H1 (cell line): ENCODE results near the gene CASP12. TPM values are rescaled to one million over a fixed set of nuclear protein-coding genes. Genes with fewer than 3 reads are reported as not detected.

Source experiments
- ATF2 ChIP-seq: IDR thresholded peaks from 2 replicates; pipeline ENCODE4 v1.6.1; 2012; ENCODE audit warnings: low read length, inconsistent platforms
- CHD2 ChIP-seq: IDR thresholded peaks from 2 replicates; pipeline ENCODE4 v1.6.1; 2012; ENCODE audit warnings: low read length, improper control_type of control experiment
- EGR1 ChIP-seq: IDR thresholded peaks from 2 replicates; pipeline ENCODE4 v1.6.1; 2011; ENCODE audit warnings: low read depth, low read length, borderline replicate concordance
- EZH2 ChIP-seq: fragments of 200-600 bp; sonication (generic); IDR thresholded peaks from 2 replicates; pipeline ENCODE4 v1.7.1; 2012; ENCODE audit warnings: low read depth, mild to moderate bottlenecking, moderate library complexity, low read length, inconsistent platforms; ENCODE audit not compliant: severe bottlenecking
- GTF2F1 ChIP-seq: IDR thresholded peaks from 2 replicates; pipeline ENCODE4 v1.6.1; 2012; ENCODE audit warnings: low read depth, low read length, improper control_type of control experiment, borderline replicate concordance
- RFX5 ChIP-seq: IDR thresholded peaks from 2 replicates; pipeline ENCODE4 v1.6.1; 2011; ENCODE audit warnings: low read depth, low read length, improper control_type of control experiment, borderline replicate concordance
- SAP30 ChIP-seq: fragments of 300-600 bp; sonication (generic); IDR thresholded peaks from 2 replicates; pipeline ENCODE4 v1.7.1; 2012; ENCODE audit warnings: low read length, moderate library complexity, mild to moderate bottlenecking, inconsistent platforms; ENCODE audit not compliant: insufficient read depth, insufficient replicate concordance
- SP1 ChIP-seq: IDR thresholded peaks from 2 replicates; pipeline ENCODE4 v1.6.1; 2011; ENCODE audit warnings: low read depth, low read length
- SP2 ChIP-seq: IDR thresholded peaks from 2 replicates; pipeline ENCODE4 v1.6.1; 2012; ENCODE audit warnings: mild to moderate bottlenecking, low read length, inconsistent platforms
- polyA plus RNA-seq, 7 experiments: library from polyadenylated mRNA; depleted of rRNA in 3 of 7; stranded (reverse) in 5 of 7; unstranded in 2 of 7; fragments of >200 nt in 5 of 7; fragments of 200-250 nt in 2 of 7; gene quantifications; 1 replicate in 5 of 7; 2 replicates in 1 of 7; 4 replicates in 1 of 7; pipeline versions ENCODE4 v1.2.1 to v1.2.3, GENCODE V29; 2011 to 2013; ENCODE audit warnings: missing spikeins in 2 of 7, mixed read lengths in 2 of 7
- total RNA-seq: library from RNA; stranded (reverse); fragmentation: NEBNext Ultra II Directional; extraction: Animal tissue kit (Norgen Biotek cat#: 25700); gene quantifications from 2 replicates; pipeline ENCODE4 v1.2.1, GENCODE V29; 2021

The CASP12 gene
- total and polyA plus RNA-seq, 2 of the 8 experiments (the other 6 are each of a cell fraction or from before 2014, with no cell fraction given): not detected

- TF ChIP-seq ATF2: no peak
- no peak for TF ChIP-seq EGR1
- no peak for TF ChIP-seq SP1
- no peak for TF ChIP-seq EZH2
- TF ChIP-seq CHD2: no peak
- no peak for TF ChIP-seq SAP30
- TF ChIP-seq GTF2F1: no peak
- TF ChIP-seq RFX5: no peak
- no peak for TF ChIP-seq SP2
These were observed 5.3 kb downstream of the CASP12 start (continued) for GRCh38 chr11:104892723-104893511.
